ENCODE results near the gene HUNK.

Gene HUNK

GRCh38 chr21:31898933-31899630 lies 26.3 kb downstream of the HUNK start:
- no peak for DNase-seq

GRCh38 chr21:31900121-31900895 lies 27.5 kb downstream of the HUNK start:
- DNase-seq: no peak

- DNase-seq: no peak
Observed at GRCh38 chr21:31901315-31901714, 28.5 kb downstream of the HUNK start.

GRCh38 chr21:31902438-31902837 lies 29.6 kb downstream of the HUNK start:
- DNase-seq: peak; percentile 24

GRCh38 chr21:31903896-31904295 lies 31.1 kb downstream of the HUNK start:
- DNase-seq: no peak

GRCh38 chr21:31905503-31906451 lies 33.0 kb downstream of the HUNK start:
- peak; percentile 24 for DNase-seq

GRCh38 chr21:31908106-31909031 lies 35.5 kb downstream of the HUNK start:
- peak; percentile 45 for DNase-seq

GRCh38 chr21:31909153-31910073 lies 36.6 kb downstream of the HUNK start:
- peak; percentile 73 for DNase-seq

- DNase-seq: peak; percentile 33
Observed at GRCh38 chr21:31910074-31910470, 37.3 kb downstream of the HUNK start.

- DNase-seq: peak; percentile 50
Observed at GRCh38 chr21:31911138-31911907, 38.5 kb downstream of the HUNK start.

GRCh38 chr21:31912501-31912900 lies 39.7 kb downstream of the HUNK start:
- no peak for DNase-seq

- DNase-seq: no peak
Observed at GRCh38 chr21:31913182-31913608, 40.4 kb downstream of the HUNK start.

- no peak for DNase-seq
Observed at GRCh38 chr21:31914472-31914871, 41.7 kb downstream of the HUNK start.

- DNase-seq: no peak
Observed at GRCh38 chr21:31915566-31915965, 42.7 kb downstream of the HUNK start.

GRCh38 chr21:31917108-31917507 lies 44.3 kb downstream of the HUNK start:
- no peak for DNase-seq

GRCh38 chr21:31918250-31918775 lies 45.5 kb downstream of the HUNK start:
- no peak for DNase-seq

- DNase-seq: peak; percentile 25
Observed at GRCh38 chr21:31920275-31920674, 47.5 kb downstream of the HUNK start.

GRCh38 chr21:31921079-31921478 lies 48.3 kb downstream of the HUNK start:
- DNase-seq: no peak

GRCh38 chr21:31922881-31923280 lies 50.1 kb downstream of the HUNK start:
- no peak for DNase-seq

- DNase-seq: no peak
Observed at GRCh38 chr21:31923756-31924155, 50.9 kb downstream of the HUNK start.
